GM23338 (cell line): Measurements from ENCODE around the gene LRRC47.

ENCODE experiments used
- CREB1 ChIP-seq: fragments of 250-450 bp; sonication (Bioruptor Pico); IDR thresholded peaks from 2 replicates; pipeline ENCODE4 v1.5.0; 2020; ENCODE audit warnings: low read depth, mild to moderate bottlenecking, moderate library complexity
- EZH2 ChIP-seq: fragments of 200-600 bp; sonication (generic); IDR thresholded peaks from one replicate; pipeline ENCODE4 v1.8.0; 2017; ENCODE audit warnings: antibody characterized with exemption, mild to moderate bottlenecking, low read depth; ENCODE audit not compliant: unreplicated experiment
- EZH2phosphoT487 ChIP-seq: fragments of 200-600 bp; sonication (generic); IDR thresholded peaks from one replicate; pipeline ENCODE4 v1.8.1; 2018; ENCODE audit warnings: antibody characterized with exemption; ENCODE audit not compliant: unreplicated experiment
- POLR2AphosphoS5 ChIP-seq: IDR thresholded peaks from 2 replicates; pipeline ENCODE4 v1.6.1; 2016; ENCODE audit warnings: antibody characterized with exemption, low read depth
- STAT1 ChIP-seq: IDR thresholded peaks from one replicate; pipeline ENCODE4 v1.6.1; 2016; ENCODE audit warnings: antibody characterized with exemption; ENCODE audit not compliant: unreplicated experiment
- TF ChIP-seq, protein P1 (sequence below), 2 experiments: fragments of 200-600 bp in 1 of 2; sonication (generic) in 1 of 2; conservative IDR thresholded peaks; 2 replicates each; pipeline versions ENCODE4 v1.5.1 to v1.6.1; 2016 to 2017; ENCODE audit warnings: antibody characterized with exemption in 2 of 2, low read depth in 2 of 2, mild to moderate bottlenecking in 2 of 2, moderate library complexity in 1 of 2
- TF ChIP-seq, protein P2 (sequence below): IDR thresholded peaks from one replicate; pipeline ENCODE4 v1.6.1; 2018; ENCODE audit warnings: antibody characterized with exemption; ENCODE audit not compliant: unreplicated experiment
- TF ChIP-seq, protein P3 (sequence below): IDR thresholded peaks from 2 replicates; pipeline ENCODE4 v1.6.1; 2016; ENCODE audit warnings: antibody characterized with exemption

DNA sequence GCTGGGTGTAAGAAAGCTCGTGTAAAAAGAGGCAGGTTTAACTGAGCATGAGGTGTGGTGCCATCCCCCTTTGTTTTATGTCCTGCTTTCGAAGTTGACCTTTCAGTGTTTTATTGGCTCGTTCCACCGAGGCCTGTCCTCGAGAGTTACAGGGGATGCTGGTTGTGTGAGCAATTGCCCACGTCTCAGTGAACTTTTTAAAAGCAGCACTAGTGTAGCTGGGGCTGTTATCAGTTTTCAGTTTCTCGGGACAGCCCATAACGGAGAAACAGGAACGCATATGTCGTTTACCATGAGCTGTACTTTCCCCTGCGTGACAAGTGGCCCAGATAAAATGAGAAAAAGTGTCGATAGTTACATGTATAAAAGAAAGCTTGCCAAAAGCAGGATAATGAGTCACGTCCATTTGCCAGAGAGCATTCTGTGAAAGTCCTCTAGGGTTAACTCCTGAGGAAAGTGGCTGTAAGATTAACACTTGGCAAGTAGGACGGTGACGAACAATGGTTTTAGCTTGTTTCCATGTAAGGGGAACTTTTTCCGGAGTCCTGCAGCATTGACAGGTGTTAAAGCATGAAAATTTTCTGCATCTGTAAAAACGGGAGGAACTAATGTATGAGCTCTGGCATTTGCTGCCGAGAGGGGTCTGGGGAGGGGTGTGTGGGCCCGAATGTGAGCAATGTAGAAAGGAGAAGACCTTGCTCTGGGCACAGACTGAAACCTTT, 7.8 kb upstream of the LRRC47 start:
- TF ChIP-seq EZH2phosphoT487: no peak
- TF ChIP-seq, protein P1, sequence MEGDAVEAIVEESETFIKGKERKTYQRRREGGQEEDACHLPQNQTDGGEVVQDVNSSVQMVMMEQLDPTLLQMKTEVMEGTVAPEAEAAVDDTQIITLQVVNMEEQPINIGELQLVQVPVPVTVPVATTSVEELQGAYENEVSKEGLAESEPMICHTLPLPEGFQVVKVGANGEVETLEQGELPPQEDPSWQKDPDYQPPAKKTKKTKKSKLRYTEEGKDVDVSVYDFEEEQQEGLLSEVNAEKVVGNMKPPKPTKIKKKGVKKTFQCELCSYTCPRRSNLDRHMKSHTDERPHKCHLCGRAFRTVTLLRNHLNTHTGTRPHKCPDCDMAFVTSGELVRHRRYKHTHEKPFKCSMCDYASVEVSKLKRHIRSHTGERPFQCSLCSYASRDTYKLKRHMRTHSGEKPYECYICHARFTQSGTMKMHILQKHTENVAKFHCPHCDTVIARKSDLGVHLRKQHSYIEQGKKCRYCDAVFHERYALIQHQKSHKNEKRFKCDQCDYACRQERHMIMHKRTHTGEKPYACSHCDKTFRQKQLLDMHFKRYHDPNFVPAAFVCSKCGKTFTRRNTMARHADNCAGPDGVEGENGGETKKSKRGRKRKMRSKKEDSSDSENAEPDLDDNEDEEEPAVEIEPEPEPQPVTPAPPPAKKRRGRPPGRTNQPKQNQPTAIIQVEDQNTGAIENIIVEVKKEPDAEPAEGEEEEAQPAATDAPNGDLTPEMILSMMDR (conservative IDR thresholded peaks at IDR 0.05; ENCODE audit: low read depth in 2 of 2): no peak
- TF ChIP-seq, protein P2, sequence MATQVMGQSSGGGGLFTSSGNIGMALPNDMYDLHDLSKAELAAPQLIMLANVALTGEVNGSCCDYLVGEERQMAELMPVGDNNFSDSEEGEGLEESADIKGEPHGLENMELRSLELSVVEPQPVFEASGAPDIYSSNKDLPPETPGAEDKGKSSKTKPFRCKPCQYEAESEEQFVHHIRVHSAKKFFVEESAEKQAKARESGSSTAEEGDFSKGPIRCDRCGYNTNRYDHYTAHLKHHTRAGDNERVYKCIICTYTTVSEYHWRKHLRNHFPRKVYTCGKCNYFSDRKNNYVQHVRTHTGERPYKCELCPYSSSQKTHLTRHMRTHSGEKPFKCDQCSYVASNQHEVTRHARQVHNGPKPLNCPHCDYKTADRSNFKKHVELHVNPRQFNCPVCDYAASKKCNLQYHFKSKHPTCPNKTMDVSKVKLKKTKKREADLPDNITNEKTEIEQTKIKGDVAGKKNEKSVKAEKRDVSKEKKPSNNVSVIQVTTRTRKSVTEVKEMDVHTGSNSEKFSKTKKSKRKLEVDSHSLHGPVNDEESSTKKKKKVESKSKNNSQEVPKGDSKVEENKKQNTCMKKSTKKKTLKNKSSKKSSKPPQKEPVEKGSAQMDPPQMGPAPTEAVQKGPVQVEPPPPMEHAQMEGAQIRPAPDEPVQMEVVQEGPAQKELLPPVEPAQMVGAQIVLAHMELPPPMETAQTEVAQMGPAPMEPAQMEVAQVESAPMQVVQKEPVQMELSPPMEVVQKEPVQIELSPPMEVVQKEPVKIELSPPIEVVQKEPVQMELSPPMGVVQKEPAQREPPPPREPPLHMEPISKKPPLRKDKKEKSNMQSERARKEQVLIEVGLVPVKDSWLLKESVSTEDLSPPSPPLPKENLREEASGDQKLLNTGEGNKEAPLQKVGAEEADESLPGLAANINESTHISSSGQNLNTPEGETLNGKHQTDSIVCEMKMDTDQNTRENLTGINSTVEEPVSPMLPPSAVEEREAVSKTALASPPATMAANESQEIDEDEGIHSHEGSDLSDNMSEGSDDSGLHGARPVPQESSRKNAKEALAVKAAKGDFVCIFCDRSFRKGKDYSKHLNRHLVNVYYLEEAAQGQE: no peak
- no peak for TF ChIP-seq POLR2AphosphoS5
- TF ChIP-seq, protein P3, sequence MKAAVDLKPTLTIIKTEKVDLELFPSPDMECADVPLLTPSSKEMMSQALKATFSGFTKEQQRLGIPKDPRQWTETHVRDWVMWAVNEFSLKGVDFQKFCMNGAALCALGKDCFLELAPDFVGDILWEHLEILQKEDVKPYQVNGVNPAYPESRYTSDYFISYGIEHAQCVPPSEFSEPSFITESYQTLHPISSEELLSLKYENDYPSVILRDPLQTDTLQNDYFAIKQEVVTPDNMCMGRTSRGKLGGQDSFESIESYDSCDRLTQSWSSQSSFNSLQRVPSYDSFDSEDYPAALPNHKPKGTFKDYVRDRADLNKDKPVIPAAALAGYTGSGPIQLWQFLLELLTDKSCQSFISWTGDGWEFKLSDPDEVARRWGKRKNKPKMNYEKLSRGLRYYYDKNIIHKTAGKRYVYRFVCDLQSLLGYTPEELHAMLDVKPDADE: no peak
- TF ChIP-seq EZH2: no peak
- TF ChIP-seq CREB1 (CRISPR knock-in tag): no peak
- TF ChIP-seq STAT1: no peak
